Activated T-helper 17 cell treated with anti-CD3 and anti-CD28 coated beads, Interleukin-2, amount 50 U/mL, for 72 hours (primary cell): ENCODE measurements around the gene C1orf116. TPM values are rescaled to one million over a fixed set of nuclear protein-coding genes. Genes with fewer than 3 reads are reported as not detected.
A peak's percentile ranks its signal among the peaks of the same experiment; 100 is the strongest.

ENCODE experiments used
- ATAC-seq: fragments of 150-1000 bp; cut with Tn5 transposase; replicated peaks from 2 replicates; pipeline ENCODE4 v1.10.0; 2021; ENCODE audit warnings: mild to moderate bottlenecking, moderate library complexity
- H3K27ac Mint-ChIP-seq: one replicate; pipeline ENCODE4 v1.8.0; 2022; ENCODE audit warnings: mixed read lengths
- H3K27me3 Mint-ChIP-seq: one replicate; pipeline ENCODE4 v1.8.0; 2022; ENCODE audit warnings: mixed read lengths
- H3K36me3 Mint-ChIP-seq: one replicate; pipeline ENCODE4 v1.8.0; 2022; ENCODE audit warnings: low read depth, mild to moderate bottlenecking, mixed read lengths
- H3K4me1 Mint-ChIP-seq: one replicate; pipeline ENCODE4 v1.8.0; 2022; ENCODE audit warnings: mixed read lengths
- H3K4me3 Mint-ChIP-seq: one replicate; pipeline ENCODE4 v1.8.0; 2022; ENCODE audit warnings: mild to moderate bottlenecking, mixed read lengths
- H3K9me3 Mint-ChIP-seq: one replicate; pipeline ENCODE4 v1.8.0; 2022; ENCODE audit warnings: mixed read lengths
- total RNA-seq, 2 donors: library from RNA; stranded (reverse); gene quantifications; one replicate each; pipeline ENCODE4 v1.2.3, GENCODE V29; 2022

The C1orf116 gene
- total RNA-seq, 2 donors from 2014 or later: not detected

- Mint-ChIP-seq H3K27ac (peak overlapping the region; percentile 33), H3K36me3 (no peaks in the 10 kb centered on the region)
Observed at GRCh38 chr1:207069061-207069460, 36.5 kb upstream of the C1orf116 start.

GRCh38 chr1:207067665-207068064 is 35.1 kb upstream of the C1orf116 start:
- ATAC-seq: no peak
- H3K4me3 Mint-ChIP-seq: no peak overlapping the region
- no peaks in the 10 kb centered on the region for H3K9me3 Mint-ChIP-seq
- no peaks in the 10 kb centered on the region for H3K27me3 Mint-ChIP-seq
- H3K36me3 Mint-ChIP-seq: no peaks in the 10 kb centered on the region
- peaks cover 10% of the 10 kb centered on the region for H3K4me1 Mint-ChIP-seq
- H3K27ac Mint-ChIP-seq: no peak overlapping the region

More at GRCh38 chr1:207069061-207069460, 36.5 kb upstream of the C1orf116 start:
- H3K4me3 Mint-ChIP-seq: no peak overlapping the region
- peaks cover 10% of the 10 kb centered on the region for H3K4me1 Mint-ChIP-seq
- ATAC-seq: no peak
- H3K27me3 Mint-ChIP-seq: no peaks in the 10 kb centered on the region
- H3K9me3 Mint-ChIP-seq: no peaks in the 10 kb centered on the region

- no peak overlapping the region for H3K27ac Mint-ChIP-seq
Observed at GRCh38 chr1:207067185-207067584, 34.6 kb upstream of the C1orf116 start.

GRCh38 chr1:207064561-207064960 is 32.0 kb upstream of the C1orf116 start:
- H3K9me3 Mint-ChIP-seq: no peaks in the 10 kb centered on the region
- H3K27ac Mint-ChIP-seq: no peak overlapping the region
- H3K4me1 Mint-ChIP-seq: peaks cover 4% of the 10 kb centered on the region
- H3K36me3 Mint-ChIP-seq: no peaks in the 10 kb centered on the region
- H3K27me3 Mint-ChIP-seq: no peaks in the 10 kb centered on the region
- no peak overlapping the region for H3K4me3 Mint-ChIP-seq
- no peak for ATAC-seq

More at GRCh38 chr1:207067185-207067584, 34.6 kb upstream of the C1orf116 start:
- Mint-ChIP-seq H3K27me3 (no peaks in the 10 kb centered on the region), H3K36me3 (no peaks in the 10 kb centered on the region), H3K4me3 (no peak overlapping the region), H3K4me1 (peaks cover 10% of the 10 kb centered on the region), H3K9me3 (no peaks in the 10 kb centered on the region)
- no peak for ATAC-seq

GRCh38 chr1:207063014-207063413 is 30.5 kb upstream of the C1orf116 start:
- no peak overlapping the region for H3K4me3 Mint-ChIP-seq
- H3K9me3 Mint-ChIP-seq: no peaks in the 10 kb centered on the region

GRCh38 chr1:207062058-207062457 is 29.5 kb upstream of the C1orf116 start:
- no peaks in the 10 kb centered on the region for H3K4me1 Mint-ChIP-seq
- no peaks in the 10 kb centered on the region for H3K9me3 Mint-ChIP-seq
- ATAC-seq: no peak
- no peak overlapping the region for H3K4me3 Mint-ChIP-seq
- no peak overlapping the region for H3K27ac Mint-ChIP-seq
- no peaks in the 10 kb centered on the region for H3K36me3 Mint-ChIP-seq
- no peaks in the 10 kb centered on the region for H3K27me3 Mint-ChIP-seq

More at GRCh38 chr1:207063014-207063413, 30.5 kb upstream of the C1orf116 start:
- Mint-ChIP-seq H3K36me3 (no peaks in the 10 kb centered on the region), H3K27me3 (no peaks in the 10 kb centered on the region), H3K27ac (no peak overlapping the region), H3K4me1 (no peaks in the 10 kb centered on the region)
- no peak for ATAC-seq

- Mint-ChIP-seq H3K27ac (no peak overlapping the region), H3K27me3 (no peaks in the 10 kb centered on the region), H3K4me3 (no peak overlapping the region), H3K36me3 (no peaks in the 10 kb centered on the region), H3K9me3 (no peaks in the 10 kb centered on the region), H3K4me1 (no peaks in the 10 kb centered on the region)
- no peak for ATAC-seq
Observed at GRCh38 chr1:207060596-207060995, 28.0 kb upstream of the C1orf116 start.

- H3K36me3 Mint-ChIP-seq: no peaks in the 10 kb centered on the region
- H3K4me3 Mint-ChIP-seq: no peak overlapping the region
- ATAC-seq: no peak
- peaks cover 2% of the 10 kb centered on the region for H3K4me1 Mint-ChIP-seq
- no peaks in the 10 kb centered on the region for H3K27me3 Mint-ChIP-seq
- H3K27ac Mint-ChIP-seq: no peak overlapping the region
- H3K9me3 Mint-ChIP-seq: no peaks in the 10 kb centered on the region
Observed at GRCh38 chr1:207059881-207060280, 27.3 kb upstream of the C1orf116 start.

GRCh38 chr1:207058878-207059867 is 26.6 kb upstream of the C1orf116 start:
- ATAC-seq: no peak
- Mint-ChIP-seq H3K9me3 (no peaks in the 10 kb centered on the region), H3K36me3 (no peaks in the 10 kb centered on the region), H3K27ac (no peak overlapping the region), H3K27me3 (no peaks in the 10 kb centered on the region), H3K4me3 (no peak overlapping the region), H3K4me1 (peaks cover 4% of the 10 kb centered on the region)

- no peak for ATAC-seq
- Mint-ChIP-seq H3K9me3 (no peaks in the 10 kb centered on the region), H3K27me3 (no peaks in the 10 kb centered on the region), H3K27ac (no peak overlapping the region), H3K4me1 (peaks cover 6% of the 10 kb centered on the region), H3K4me3 (no peak overlapping the region), H3K36me3 (no peaks in the 10 kb centered on the region)
Observed at GRCh38 chr1:207058252-207058651, 25.7 kb upstream of the C1orf116 start.

GRCh38 chr1:207056673-207057072 is 24.1 kb upstream of the C1orf116 start:
- Mint-ChIP-seq H3K27me3 (no peaks in the 10 kb centered on the region), H3K36me3 (no peaks in the 10 kb centered on the region), H3K27ac (no peak overlapping the region), H3K9me3 (no peaks in the 10 kb centered on the region), H3K4me3 (no peak overlapping the region), H3K4me1 (peaks cover 13% of the 10 kb centered on the region)
- ATAC-seq: no peak

GRCh38 chr1:207055386-207056001 is 22.9 kb upstream of the C1orf116 start:
- peaks cover 19% of the 10 kb centered on the region for H3K4me1 Mint-ChIP-seq
- no peaks in the 10 kb centered on the region for H3K27me3 Mint-ChIP-seq
- no peaks in the 10 kb centered on the region for H3K36me3 Mint-ChIP-seq
- ATAC-seq: no peak
- no peak overlapping the region for H3K4me3 Mint-ChIP-seq
- no peak overlapping the region for H3K27ac Mint-ChIP-seq
- no peaks in the 10 kb centered on the region for H3K9me3 Mint-ChIP-seq

GRCh38 chr1:207054491-207054890 is 21.9 kb upstream of the C1orf116 start:
- Mint-ChIP-seq H3K4me1 (peaks cover 23% of the 10 kb centered on the region), H3K9me3 (no peaks in the 10 kb centered on the region), H3K4me3 (peak overlapping the region; percentile 100), H3K36me3 (peaks cover 8% of the 10 kb centered on the region), H3K27me3 (no peaks in the 10 kb centered on the region), H3K27ac (no peak overlapping the region)
- ATAC-seq: no peak

- peak; percentile 84 for ATAC-seq
- Mint-ChIP-seq H3K27ac (peak within 1 kb of the TSS; percentile 99), H3K36me3 (peaks cover 21% of the 10 kb centered on the region), H3K4me1 (peaks cover 25% of the 10 kb centered on the region), H3K27me3 (no peaks in the 10 kb centered on the region), H3K4me3 (peak within 1 kb of the TSS; percentile 100), H3K9me3 (no peaks in the 10 kb centered on the region)
Observed at GRCh38 chr1:207052911-207053769, 20.6 kb upstream of the C1orf116 start, which contains the start of gene PFKFB2. Gene PFKFB2 (plus strand): TSS chr1:207053275. CDS start chr1:207054718, 1,443 bp downstream.
